ENCODE data around the gene OSBPL5.

DNA sequence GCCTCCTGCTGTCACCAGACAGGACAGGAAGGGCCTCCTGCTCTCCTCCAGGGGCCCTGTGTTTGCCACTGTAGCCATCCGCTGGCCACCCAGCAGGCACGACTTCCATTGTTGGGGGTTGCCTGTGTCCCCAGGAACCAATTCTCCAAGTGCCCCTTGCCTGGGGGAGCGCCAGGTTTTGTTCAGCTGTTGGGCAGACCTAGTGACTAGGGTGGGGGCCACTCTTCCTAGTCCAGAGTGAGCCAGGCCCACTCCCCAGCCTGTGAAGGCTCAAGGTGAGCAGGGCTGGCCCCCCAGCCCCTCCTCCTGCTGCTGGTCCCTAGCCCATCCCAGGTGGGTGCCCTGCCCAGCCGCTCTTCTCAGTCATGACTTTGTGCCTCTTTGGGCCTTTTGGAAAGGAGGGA is 30.9 kb downstream of the OSBPL5 start:
- no peak for TF ChIP-seq POLR2A (IDR thresholded peaks at IDR 0.05; ENCODE audit: low read depth)
- TF ChIP-seq, protein P1, sequence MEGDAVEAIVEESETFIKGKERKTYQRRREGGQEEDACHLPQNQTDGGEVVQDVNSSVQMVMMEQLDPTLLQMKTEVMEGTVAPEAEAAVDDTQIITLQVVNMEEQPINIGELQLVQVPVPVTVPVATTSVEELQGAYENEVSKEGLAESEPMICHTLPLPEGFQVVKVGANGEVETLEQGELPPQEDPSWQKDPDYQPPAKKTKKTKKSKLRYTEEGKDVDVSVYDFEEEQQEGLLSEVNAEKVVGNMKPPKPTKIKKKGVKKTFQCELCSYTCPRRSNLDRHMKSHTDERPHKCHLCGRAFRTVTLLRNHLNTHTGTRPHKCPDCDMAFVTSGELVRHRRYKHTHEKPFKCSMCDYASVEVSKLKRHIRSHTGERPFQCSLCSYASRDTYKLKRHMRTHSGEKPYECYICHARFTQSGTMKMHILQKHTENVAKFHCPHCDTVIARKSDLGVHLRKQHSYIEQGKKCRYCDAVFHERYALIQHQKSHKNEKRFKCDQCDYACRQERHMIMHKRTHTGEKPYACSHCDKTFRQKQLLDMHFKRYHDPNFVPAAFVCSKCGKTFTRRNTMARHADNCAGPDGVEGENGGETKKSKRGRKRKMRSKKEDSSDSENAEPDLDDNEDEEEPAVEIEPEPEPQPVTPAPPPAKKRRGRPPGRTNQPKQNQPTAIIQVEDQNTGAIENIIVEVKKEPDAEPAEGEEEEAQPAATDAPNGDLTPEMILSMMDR (IDR thresholded peaks at IDR 0.05) = no peak
